ENCODE results near the gene CCDC24.

The CCDC24 gene

DNA sequence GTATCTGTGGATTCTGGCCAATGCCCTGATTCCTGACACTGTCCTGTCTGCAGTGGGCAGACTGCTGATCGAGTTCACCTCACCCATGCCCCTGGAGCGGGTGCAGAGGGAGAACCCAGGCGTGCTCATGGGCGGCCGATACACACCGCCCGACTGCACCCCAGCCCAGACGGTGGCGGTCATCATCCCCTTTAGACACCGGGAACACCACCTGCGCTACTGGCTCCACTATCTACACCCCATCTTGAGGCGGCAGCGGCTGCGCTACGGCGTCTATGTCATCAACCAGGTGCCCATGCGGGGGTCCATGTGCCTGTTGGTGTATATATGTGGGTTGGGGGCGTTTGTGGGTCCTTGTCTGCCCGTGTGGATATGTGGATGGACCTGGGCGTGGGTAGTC lies 9.8 kb upstream of the CCDC24 start:
- no peak for DNase-seq

DNA sequence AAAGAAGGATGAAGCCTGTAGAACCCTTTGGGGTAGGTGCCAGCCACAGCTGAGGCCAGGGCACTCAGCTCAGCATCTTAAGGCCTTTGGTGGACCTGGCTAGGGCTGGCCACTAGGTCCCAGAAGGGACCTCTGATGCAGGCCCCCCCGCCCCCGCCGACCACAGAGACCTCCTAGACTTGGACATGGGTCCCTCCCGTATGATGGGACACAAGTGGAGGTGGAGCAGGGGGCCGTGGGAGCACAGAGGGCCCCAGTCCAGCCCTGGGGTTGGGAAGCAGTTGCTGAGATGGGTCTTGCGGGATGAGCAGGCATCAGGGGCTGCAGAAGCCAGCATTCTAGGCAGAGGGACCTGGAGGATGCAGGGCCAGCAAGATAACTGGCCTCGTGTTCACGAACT lies 9.2 kb upstream of the CCDC24 start:
- no peak for DNase-seq

DNA sequence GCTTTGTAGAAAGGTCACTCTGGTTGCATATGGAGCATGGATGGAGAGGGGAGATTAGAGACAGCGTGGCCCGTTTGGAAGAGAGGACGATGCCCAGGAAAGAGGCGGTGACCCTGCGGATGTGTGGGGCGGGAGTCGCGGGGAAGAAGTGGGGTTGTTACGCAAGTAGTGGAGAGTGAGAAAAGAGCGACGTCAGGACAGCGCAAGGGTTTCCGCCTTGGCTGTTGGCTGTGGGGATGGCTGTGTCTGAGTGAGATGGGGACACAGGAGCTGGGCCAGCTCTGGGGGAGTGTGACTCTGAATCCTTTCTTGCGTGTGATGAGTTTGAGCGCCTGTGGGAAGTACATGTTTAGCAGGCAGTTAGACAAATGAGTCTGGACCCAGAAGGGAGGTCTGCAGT lies 8.6 kb upstream of the CCDC24 start:
- no peak for DNase-seq

DNA sequence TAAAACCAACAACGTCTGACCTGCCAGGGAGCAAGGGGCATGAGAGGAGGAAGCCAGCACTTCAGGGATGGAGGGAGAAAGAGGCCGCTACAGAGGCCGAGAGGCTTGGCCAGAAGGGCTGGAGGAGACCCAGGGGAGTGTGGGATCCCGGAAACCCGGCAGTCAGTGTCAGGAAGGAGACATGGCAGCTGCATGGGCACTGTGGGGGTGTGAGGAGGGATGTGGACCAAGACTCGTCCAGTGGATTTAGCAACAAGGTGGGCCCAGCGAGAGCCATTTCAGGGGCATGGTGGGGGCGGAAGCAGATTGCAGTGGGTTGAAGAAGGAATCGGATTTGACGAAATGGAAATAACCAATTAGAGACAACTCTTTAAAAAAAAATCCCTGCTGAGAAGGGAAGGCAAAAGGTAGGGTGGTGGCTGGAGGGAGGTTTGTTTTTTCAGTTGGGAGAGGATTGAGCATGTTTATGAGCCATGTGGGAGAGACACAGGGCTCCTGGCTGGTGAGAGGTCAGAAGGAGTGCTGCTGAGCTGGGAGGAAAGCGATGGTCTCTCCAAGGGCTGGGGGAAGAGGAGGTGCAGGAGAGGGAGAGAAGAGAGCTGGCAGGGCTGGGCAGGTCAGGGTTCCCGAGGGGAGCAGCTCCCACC lies 8.0 kb upstream of the CCDC24 start:
- DNase-seq, result no peak

DNA sequence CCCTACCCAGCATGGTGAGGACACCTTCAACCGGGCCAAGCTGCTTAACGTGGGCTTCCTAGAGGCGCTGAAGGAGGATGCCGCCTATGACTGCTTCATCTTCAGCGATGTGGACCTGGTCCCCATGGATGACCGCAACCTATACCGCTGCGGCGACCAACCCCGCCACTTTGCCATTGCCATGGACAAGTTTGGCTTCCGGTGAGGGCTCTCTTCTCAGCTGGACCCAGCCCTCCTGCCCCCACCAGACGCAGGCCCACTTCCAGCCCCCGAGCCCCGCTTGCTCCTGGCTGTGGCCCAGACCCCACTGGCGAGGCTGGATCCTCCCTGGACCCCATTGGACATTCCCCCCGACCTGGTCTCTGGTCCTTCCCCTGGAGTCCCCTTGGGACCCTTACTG lies 6.5 kb upstream of the CCDC24 start:
- DNase-seq, result no peak

DNA sequence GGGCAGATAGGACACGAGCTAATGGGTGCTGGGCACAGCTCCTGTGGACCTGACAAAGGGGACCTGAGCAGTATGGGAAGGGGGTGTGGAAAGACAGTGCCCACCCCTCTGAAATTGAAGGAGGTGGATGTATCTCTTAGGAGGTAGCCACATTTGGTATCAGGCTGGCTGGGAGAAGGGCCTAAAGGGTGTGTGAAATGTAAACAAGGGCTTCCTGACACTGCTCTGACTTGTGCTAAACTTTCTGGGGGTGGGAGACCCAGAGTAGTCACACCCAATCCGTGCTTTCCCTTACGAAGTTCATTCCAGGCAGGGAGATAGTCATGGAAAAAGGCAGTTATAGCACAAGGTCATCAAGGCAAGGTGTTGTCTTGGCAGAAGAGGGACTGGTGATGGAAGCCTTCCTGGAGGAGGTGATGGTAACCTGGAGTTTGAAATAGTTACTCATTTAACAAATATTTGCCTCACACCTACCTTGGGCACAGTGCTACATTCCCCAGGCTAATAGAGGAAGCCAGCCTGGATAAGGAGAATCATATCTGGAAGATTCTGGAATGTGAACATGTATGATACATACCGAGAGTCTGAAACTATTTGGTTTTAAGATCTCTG lies 5.3 kb upstream of the CCDC24 start:
- DNase-seq, result no peak

DNA sequence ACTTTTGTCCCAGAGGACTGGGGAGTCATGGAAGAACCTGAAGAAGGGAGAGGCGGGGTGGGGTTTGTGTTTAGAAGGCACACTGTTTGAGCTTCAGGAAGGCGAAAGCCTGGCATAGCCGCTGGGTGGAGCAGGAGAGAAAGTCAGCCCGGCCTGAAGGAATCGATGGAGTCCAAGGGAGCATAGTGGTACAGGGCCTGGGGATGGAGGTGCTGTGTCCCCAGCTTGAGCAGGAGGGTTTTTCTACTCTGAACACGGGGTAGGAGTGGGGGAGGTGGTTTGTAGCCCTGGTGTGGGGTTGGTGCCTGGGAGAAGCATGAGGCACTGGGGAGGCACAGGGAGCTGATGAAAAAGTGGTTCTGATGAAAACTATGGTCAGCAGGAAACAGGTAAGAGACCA lies 4.7 kb upstream of the CCDC24 start:
- no peak for DNase-seq

DNA sequence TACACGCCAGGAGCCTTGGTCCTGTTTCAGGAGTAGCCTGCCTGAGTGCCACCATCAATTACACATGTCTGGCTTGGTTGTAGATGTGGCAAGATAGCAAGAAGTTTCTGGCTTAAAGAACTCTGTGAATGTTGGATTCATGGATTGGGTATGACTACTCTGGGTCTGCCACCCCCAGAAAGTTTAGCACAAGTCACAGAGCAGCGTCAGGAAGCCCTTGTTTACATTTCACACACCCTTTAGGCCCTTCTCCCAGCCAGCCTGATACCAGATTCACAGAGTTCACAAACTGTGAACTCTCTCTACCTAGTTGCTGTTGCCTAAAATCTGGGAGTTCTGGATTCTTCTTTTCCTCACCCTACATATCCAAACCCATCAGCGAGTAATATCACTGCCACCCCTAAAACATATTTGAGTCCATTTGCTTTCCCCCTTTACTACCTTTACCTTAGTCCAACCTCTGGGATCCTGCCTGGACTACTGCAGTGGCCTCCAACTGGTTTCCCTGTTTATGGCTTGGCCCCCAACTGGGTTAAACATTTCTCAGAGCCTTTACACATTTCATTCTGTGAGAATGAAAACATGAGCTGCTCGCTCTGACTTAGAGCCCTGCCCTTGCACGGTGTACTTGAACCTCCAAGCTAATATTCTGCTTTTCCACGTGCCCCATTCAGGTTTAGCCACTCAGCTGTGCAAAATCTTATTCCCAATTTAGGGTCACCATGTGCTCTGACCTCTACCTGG lies 4.1 kb upstream of the CCDC24 start:
- no peak for DNase-seq

DNA sequence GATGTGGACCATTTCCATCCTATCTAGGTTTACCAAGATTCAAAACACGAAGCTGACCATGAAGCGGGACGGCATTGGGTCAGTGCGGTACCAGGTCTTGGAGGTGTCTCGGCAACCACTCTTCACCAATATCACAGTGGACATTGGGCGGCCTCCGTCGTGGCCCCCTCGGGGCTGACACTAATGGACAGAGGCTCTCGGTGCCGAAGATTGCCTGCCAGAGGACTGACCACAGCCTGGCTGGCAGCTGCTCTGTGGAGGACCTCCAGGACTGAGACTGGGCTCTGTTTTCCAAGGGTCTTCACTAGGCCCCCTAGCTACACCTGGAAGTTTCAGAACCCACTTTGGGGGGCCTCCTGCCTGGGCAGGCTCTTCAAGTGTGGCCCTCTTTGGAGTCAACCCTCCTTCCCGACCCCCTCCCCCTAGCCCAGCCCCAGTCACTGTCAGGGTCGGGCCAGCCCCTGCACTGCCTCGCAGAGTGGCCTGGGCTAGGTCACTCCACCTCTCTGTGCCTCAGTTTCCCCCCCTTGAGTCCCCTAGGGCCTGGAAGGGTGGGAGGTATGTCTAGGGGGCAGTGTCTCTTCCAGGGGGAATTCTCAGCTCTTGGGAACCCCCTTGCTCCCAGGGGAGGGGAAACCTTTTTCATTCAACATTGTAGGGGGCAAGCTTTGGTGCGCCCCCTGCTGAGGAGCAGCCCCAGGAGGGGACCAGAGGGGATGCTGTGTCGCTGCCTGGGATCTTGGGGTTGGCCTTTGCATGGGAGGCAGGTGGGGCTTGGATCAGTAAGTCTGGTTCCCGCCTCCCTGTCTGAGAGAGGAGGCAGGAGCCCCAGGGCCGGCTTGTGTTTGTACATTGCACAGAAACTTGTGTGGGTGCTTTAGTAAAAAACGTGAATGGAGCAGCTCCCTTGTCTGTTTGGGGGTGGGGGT lies 864 bp upstream of the CCDC24 start:
- DNase-seq, result no peak

DNA sequence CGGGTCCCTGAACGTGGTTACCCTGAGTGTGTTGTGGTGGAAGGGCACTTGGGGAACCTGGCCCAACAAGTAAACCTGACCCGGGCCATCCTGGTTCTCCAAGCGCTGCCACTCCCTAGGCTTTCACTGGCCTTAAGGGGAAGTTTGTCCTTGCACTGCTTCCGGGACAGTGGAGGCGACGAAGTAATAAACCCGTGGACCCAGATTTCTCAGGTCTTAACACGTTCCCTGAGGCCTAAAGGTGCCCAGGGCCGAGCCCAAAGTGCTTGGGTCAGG lies 261 bp upstream of the CCDC24 start:
- DNase-seq, result no peak

DNA sequence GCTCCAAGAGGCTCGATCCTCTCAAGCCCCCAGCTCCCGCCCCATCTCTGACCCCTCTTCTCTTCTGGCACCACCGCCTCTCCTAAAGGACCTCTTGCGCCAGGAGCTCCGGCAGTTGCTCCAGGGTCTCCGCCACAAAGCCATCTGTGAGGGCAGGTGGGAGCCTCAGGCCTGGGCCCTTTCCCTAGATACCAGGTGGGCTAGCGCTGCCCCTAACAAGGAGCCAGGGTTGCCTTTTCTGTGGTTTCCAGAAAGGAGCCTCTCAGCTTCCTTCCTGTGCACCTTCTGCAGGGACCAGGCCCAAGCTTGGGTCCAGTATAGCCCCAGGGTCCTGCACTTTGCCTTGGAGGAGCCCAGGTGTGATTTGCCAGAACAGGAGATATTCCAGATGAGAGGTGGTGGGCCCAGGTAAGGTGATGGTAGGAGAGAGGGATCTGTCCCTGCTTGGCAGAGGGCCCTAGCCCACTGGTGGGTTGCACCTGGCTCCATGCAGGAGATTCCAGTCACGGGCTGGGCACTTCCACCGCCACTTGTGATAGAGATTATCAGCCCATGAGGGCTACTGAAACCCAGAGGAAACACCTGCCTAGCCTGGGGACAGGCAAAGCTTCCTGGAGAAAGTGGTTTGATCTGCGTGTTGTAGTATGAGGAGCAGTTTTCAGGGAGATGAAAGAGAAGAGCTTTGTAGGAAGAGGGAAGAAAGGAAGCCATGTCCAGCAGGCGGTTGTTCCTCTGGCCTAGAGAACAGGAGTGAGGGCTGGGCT lies 1.0 kb downstream of the CCDC24 start:
- no peak for DNase-seq

DNA sequence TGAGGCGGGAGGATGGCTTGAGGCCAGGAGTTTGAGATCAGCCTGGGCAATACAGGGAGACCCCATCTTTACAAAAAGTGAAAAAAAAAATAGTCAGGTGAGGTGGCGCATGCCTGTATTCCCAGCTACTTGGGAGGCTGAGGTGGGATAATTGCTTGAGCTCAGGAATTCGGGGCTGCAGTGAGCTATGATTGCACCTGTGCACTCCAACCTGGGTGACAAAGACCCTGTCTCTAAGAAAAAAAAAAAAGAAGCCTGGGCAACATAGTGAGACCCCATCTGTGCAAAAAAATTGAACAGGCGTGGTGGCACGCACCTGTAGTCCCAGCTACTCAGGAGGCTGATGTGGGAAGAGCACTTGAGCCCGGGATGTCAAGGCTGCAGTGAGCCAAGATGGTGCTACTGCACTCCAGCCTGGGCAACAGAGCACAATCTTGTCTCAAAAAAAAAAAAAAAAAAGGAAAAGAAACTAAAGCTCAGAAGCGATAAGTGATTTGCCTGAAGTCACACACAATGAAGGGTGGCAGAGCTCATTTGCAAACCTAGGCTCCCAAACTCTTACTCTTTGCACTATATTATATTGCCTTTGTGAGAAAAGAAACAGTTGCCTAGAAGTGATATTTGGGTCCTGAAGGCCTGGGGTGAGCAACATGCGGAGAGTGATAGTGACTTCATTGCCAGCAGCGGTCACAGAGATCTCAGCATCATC lies 2.0 kb downstream of the CCDC24 start:
- DNase-seq, result no peak

DNA sequence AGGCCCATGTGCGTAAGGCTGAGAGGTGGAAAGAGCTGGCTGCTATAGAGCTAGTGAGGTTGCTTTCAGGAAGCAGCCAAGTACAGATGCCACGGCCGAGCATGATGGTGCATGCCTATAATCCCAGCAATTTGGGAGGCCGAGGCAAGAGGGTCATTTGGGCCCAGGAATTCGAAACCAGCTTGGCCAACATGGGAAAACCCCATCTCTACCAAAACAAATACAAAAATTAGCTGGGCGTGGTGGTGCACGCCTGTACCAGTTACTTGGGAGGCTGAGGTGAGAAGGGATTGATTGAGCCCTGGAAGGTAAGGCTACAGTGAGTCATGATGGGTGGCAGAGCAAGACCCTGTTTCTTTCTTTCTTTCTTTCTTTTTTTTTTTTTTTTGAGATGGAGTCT lies 2.7 kb downstream of the CCDC24 start:
- no peak for DNase-seq

DNA sequence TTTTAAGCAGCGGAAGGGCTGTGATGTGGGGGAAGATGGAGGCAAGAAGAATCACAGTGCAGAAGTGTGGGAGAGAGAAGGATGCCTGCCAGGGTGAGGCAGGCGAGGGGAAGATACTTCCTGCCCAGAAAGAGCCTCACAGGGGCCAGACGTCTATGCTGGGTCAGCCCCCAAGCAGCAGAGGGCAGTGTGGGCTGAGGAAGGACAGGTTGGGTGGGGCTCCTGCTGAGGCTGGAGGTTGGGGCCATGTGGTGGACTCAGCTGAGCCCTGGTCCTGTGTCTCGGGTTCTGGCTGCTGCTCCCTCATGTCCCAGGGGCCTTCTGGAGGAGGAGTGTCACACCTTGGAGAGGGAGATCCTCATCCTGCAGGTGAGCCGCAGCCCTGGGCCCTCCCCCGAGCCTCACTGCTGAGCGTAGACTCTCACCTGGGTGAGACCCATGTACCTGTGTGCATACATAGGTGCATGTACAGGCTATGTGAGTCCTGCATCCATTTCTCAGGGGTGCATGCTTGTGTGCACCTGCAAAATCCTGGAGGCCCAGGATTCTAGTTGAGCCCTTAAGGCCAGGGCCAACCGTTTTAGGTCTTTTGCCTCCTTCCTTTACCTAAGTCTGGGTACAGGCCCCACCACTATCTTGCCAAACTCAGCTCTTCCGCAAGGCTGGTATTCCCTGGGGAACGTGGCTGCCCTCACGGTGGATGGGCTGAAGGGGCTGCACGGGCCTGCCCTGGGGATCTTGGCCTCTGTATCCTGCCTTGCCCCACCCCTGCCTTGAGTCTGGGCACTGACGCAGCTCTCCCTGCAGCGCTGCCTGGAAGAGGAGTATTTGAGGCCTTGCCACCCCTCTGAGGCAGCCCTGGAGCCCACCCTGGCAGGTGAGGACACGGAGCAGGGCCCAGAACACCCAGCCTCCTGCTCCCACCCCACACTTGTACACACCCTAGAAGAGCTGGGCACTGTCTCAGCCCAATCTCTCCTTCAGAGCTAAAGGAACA lies 3.7 kb downstream of the CCDC24 start:
- no peak for DNase-seq

DNA sequence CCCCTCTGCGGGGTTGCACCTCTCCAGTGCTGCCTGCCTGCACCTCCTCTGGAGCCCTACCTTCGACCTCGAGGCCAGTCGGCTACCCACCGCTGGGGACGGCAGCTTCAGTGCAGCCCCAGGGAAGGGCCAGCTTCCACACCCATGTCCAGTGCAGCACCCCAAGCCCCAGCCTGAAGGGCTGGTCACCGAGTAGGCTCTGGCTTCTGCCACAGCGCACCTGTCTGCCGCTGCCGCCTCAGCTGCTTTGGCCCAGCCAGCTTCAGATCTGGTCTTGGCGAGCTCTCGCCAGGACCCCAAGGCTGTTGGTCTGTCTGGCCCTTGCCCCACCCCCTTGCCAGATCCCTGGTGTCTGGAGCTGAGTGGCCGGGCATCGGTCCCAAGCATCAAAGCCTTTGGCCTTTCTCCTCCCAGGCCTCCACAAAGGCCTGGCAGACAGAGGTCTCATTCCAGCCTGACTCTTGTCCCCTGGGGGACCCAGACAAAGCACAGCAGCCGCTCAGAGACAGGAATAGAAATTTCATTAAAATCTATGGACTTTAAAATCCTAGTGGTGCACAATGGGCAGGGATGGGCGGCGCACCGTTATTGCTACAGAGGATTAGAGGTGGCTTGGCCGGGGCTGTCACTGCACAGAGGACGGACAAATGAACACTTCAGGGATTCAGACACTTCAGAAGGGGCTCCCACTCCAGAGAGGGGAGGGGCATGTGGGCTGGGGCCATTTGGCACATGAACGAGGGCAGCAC lies 4.8 kb downstream of the CCDC24 start:
- no peak for DNase-seq

DNA sequence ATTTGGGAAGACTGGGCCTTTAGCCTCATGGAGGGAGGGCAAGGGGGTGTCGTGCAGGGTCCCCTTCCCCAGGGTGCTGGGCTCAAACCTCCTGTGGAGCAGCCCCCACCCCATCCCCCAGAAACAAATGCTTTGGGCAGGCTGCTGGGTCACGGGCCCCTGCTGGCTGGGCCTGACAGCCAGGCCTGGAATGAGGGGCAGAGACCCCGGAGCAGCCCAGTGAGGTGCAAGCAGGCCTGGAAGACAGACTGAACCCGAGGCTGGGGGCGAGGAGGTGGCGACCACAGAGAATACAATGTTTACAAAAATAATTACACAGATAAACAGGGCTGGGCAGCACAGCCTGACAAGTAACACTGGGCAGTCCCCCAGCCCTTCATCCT lies 5.3 kb downstream of the CCDC24 start:
- DNase-seq, result no peak

DNA sequence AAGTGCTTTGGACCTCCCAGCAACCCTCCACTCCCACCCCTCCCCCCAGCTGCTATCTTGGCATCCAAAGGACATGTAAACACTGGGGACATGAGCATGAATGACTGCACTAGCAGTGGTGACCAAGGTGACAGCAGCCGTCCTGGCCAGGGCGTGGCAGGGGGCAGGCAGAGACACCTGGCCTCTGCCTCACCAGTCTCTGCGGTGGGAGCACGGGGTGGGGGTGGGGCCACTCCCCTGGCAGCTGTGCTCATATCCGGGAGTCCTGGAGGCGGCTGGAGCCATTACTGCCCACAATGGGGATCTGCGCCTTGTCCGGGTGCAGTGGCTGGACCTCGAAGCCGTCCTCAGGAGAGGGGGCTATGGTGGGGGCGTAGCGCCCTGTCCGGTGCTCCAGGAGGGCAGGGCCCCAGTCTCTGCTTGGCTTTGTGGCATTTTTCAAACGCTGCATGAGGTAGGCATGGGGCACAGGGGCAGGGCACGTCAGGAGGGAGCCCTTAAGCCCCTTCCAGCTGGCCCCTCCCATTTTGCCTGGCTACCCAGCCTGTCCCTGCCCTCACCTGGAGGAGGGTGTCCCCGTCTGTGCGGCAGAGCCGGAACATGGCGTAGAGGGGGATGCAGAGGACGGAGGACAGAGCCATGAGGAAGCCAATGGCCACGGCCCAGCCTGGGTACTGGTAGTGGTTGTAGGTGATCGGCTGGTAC lies 6.0 kb downstream of the CCDC24 start:
- no peak for DNase-seq

DNA sequence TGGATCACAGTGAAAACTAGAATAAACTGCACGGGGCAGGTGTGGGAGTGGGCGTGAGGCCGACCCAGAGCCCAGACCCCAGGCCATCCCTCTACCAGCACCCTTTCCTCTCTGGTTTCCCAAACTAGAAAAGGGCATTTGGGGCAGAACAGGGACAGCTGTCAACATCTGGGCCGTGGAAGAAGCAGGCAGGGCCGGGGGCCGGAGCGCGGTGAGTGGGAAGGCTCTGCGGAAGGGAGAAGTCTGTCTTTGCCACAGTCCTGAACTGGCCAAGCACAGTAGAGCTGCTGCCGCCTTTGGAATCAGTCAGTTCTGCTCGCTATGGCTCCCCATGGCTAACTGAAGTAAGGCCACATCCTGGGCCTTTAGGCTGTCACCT lies 6.6 kb downstream of the CCDC24 start:
- DNase-seq, result no peak

DNA sequence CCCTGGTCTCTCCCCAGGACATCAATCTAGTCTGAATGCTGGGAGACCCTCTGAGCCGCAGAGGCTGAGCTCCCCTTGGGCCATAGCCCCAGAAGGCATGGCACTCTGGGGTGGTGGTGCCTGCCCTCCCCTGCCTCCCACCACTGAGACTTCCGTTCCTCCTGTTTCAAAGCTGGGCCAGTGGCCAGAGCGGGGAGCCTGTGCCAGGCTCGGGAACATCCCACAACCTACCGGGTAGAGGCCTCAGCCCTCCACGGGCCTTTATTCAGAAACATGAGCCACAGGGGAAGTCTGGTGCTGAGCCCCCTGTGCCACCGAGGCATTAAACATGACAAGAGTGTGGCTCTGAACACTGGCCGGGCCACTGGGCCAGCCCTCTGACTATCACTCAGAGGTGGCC lies 8.1 kb downstream of the CCDC24 start:
- no peak for DNase-seq
